GM21526 (cell line): Measurements from ENCODE around the gene UQCRC1.

Experiments
- ATAC-seq: cut with Tn5 transposase; IDR thresholded peaks from one replicate; pipeline ENCODE4 v1.9.1; 2021; ENCODE audit warnings: moderate library complexity; ENCODE audit not compliant: unreplicated experiment, low FRiP score

The UQCRC1 gene

GRCh38 chr3:48609088-48610005 lies at the start of gene UQCRC1:
UQCRC1 (minus strand) TSS chr3:48609646; CDS start chr3:48609620, 26 bp downstream.
- ATAC-seq = peak; percentile 89

DNA sequence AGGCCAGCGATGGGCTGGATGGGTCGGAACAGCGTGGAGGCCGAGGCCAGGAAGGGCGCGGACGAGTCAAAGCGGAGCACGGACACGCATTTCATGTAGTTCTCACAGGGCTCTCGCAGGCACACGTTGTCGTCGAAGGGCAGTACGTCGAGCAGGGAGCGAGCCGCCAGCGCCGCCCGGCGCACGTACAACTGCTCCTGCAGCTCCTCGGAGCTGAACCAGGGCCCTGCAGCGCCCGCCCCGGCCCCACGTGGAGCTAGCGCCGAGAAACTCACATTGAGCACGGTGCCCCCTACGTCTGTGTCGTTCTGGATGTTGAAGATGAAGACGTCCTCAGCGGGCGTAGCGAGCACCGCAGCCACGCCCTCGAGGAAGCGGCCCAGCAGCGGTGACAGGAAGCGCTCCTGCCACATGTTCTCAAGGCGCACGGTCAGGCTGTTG lies 47.4 kb upstream of the UQCRC1 start:
- ATAC-seq = no peak

DNA sequence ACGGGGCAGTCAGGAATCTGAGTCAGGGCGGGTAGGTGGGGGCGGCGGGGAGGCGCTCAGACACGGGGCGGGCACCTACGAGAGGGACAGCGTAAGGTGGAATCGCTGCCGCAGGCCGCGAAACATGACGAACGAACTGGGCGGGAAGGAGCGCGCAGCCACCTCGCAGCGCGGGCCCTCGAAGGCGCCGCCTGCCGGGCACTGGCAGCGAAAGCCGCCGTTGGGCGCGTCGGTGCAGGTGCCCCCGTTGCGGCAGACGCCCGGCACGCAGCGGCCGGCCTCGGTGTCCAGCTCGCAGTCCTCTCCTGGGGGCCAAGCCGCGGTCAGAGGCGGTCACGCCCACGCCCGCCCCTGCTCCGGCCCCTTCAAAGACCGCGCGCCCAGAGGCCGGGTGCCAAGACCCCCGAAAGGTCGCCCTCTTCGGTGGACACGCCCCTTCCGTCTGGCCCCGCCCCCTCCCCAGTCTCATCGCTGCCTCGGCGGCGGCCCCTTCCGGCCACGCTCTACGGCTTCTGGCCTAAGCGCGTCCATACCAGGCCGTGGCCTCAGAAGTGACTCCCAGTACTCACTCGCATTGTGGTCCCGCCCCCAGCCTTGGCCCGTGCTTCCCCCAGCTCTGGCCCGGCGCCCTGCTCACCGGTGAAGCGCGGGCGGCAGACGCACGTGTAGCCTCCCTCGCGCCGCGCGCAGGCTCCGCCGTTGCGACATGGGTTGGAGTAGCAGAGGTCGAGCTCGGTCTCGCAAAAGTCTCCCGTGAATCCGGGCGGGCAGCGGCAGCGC lies 46.8 kb upstream of the UQCRC1 start:
- no peak for ATAC-seq

DNA sequence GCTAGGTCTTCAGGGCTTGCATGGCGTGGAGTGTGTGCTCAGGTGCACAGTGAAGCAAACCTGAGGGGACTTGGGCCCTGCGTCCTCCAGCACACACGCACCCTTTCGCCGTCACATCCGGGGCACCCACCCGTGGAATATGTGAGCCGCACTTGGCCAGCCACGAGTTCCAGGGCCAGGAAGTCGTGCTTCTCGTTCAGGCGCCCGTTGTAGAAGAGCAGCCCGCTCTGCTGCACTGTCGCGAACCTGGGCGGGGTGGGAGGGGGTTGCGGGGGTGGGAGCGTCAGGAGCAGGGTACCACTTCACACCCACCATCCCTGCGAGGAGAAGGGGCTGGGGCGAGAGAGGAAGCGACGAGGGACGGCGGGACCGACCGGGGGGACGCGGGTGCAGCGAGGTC lies 46.2 kb upstream of the UQCRC1 start:
- ATAC-seq = no peak

DNA sequence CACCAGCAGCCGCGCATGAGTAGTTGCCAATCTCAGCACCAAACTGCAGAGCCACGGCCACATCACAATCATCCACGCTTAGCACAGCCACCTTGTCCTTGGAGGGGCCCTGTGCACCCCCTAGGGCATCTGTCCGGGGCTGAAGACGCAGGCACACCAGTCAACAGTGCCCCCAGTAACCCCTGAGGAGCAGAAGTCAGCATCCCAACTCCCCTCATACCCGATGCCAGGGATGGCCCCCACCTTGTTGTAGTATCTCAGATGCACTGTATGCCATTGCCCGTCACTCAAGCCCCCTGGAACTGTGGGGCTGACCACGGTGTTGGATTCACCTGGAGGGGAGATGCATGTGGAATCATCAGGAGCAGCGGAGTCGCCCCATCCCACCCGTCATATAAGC lies 45.6 kb upstream of the UQCRC1 start:
- no peak for ATAC-seq

- no peak for ATAC-seq
Measured at GRCh38 chr3:48652923-48653715, 43.7 kb upstream of the UQCRC1 start.

- no peak for ATAC-seq
Measured at GRCh38 chr3:48651771-48652170, 42.3 kb upstream of the UQCRC1 start.

DNA sequence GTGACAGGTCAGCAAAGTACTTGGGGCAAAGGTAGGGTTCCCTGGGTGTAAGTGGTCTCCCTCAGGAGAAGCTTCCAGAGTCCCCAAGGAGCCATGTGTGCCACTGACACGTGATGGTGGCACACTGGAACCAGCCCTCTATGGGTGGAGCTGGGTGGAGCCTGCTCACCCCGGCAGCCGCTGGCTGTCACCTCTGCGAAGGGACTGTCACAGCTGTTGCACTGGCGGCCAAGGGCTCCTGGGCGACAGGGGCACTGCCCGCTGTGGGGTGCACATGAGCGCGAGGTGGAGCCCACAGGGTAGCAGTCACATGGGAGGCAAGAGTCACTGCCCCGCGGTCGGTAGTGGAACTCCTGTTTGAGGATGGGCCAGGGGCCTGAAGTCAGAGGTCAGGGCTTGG lies 41.3 kb upstream of the UQCRC1 start:
- no peak for ATAC-seq

- ATAC-seq = no peak
Measured at GRCh38 chr3:48648188-48648850, 38.9 kb upstream of the UQCRC1 start.

DNA sequence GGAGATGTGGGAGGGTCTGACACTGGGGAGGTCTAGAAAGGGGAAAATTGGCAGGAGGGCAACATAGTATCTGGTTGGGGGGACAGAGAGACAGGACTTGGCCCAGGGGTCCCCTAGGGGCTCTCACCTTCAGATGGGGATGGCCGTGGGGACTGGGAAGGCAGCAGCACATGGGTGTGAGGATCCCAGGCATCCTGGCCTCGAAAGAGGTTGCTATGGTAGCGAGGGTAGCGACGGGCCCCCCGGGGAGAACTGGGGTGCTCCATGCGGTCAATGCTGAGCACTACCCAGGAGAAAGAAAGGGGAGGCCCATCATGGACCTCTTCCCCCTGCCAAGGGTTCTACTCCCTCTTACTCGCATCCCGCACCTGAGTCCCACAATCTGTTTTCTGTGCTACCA lies 38.3 kb upstream of the UQCRC1 start:
- ATAC-seq = no peak

DNA sequence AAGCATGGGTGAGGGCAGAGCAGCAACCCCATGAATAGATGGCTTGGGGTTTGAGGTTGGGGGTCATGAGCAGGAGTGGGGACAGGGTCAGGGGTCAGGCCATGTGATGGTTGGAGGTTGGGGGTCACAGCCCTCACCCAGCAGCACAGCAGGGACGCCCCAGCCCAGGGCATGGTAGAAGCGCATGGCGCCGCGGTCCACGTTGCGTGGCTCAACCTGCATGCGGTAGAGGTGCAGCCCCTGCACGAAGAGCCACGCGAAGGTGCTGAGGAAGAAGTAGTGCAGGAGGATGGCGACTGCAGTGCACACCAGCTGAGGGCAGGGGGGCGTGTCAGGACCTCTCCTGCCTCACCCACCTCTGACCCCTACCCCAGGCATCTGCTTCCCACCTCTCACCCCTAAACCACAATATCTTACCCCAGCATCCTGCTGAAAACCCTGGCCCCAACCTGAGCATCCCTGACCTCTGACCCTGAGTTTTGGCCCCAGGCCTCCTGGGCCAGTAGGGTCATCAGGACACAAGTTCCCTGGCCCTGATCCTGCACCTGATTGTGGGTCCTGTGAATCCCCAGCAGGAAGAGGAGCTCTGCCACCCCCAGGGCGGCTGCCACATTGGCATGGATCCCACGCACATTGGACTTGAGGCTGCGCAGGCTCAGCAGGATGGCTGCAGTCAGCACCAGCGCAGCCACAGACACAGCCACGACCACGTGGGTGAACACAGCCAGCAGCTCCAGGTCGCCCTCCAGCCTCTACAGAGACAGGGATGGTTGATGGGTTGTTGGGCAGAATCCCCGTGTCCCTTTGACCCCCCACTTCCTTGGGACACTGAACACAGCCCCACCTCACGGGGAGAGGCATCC lies 35.7 kb upstream of the UQCRC1 start:
- no peak for ATAC-seq

DNA sequence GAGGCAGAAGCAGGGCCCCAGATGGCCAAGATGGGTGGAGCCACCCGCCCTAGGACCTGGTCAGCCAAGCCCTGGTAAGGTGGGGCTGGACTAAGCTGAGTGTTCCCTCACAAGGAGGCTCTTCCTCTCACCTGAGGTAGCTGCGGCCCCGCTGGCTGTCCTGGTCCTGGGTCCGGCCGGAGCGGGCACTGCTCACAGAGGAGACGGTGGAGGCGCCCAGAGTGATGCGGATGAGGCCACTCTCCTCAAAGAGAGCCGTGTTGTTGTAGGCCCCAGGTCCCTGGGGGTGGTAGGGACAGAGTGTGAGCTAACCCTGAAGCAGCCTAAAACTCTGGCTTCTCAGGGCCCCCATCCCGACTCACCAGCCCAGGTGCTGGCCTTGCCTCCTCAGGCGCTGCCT lies 33.2 kb upstream of the UQCRC1 start:
- ATAC-seq = no peak

DNA sequence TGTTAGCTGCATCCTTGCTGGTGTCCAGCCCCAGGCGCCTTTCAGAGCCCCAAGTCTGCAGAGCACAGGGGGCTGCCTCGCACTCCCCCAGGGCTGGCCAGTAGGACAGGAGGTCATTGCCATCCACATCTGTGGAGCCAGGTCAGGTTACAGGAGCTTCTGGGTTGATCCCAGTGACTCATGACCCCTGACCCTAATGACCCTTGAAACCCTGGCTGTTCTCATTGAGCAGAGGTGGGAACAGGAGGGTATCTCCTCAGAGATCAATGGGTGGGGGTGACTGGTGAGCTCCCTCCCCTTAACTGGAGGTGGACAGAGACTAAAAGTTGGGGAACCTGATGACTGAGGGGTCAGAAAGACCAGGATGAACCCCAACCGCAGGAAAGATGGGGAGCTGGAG lies 31.9 kb upstream of the UQCRC1 start:
- no peak for ATAC-seq

DNA sequence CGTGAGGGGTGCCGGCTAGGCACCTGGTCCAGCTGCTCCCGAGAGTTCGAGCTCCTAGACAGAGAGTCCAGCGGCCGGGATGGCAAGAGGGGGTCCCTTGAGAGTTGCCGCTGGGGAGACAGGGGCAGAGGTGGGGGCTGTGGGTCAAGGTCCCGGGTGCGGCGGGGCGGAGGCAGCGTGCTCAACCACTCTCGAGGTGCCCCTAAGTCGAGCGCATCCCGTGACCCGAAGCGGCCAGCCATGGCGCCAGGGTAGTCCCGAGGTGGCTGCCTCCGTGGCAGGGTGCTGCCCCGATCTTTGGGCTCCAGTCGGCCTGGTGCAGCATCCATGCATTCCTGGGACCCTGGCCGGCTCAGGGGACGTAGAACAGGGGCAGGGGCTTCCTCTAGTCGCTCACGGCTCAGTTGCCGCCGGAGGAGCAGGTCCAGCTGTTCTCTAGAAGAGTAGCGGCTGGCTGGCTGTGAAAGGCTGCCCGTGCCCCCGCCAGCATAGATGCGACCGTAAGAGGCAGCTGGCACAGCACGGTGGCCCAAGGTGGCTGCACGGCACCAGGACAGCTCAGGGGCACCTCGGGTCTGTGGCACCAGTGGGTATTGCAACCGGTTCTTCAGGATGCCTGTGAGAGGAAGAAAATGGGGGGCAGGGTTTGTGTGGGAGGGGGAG lies 30.6 kb upstream of the UQCRC1 start:
- no peak for ATAC-seq

- no peak for ATAC-seq
Measured at GRCh38 chr3:48637305-48637704, 27.9 kb upstream of the UQCRC1 start.

DNA sequence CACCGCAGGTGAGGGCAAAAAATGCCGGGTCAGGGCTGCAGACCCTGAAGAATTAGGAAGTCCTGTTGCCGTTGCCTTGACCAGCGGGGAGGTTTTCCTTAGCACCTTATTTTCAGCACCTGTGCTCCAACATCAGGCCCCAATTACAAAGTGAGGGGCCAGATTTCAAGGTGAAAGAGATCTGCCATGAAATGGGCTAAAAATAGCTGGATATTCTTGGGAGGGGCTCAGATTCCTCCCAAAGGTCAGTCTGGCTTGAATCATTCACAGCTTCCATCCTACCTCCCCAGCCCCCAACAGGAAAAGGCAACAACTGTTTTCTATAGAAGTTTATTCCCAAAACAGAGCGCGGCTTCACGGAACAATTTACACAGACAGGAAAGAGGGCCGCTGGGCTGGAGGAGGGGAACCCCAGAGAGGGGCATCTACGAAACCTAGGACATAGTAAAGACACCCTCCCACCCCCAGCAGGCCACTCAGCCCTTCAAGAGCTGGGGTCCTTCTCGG lies 26.8 kb upstream of the UQCRC1 start:
- no peak for ATAC-seq

GRCh38 chr3:48635222-48636021 lies 26.0 kb upstream of the UQCRC1 start, which contains the start of gene SLC26A6:
SLC26A6 (minus strand) TSS chr3:48635461; CDS start chr3:48635393, 68 bp downstream.
- peak; percentile 80 for ATAC-seq
